KG1 (cell line): Measurements from ENCODE around the gene PPIL3.

Experiments
- DNase-seq: peaks from one replicate; lab custom pipeline; 2025; lab: John Stamatoyannopoulos, UW

The PPIL3 gene

GRCh38 chr2:200860092-200860795 lies 28.6 kb downstream of the PPIL3 start:
- no peak for DNase-seq

GRCh38 chr2:200856806-200857205 lies 32.1 kb downstream of the PPIL3 start:
- no peak for DNase-seq

GRCh38 chr2:200852605-200853004 lies 36.3 kb downstream of the PPIL3 start:
- no peak for DNase-seq

- no peak for DNase-seq
Observed at GRCh38 chr2:200851398-200852248, 37.3 kb downstream of the PPIL3 start.

- no peak for DNase-seq
Observed at GRCh38 chr2:200850512-200851256, 38.2 kb downstream of the PPIL3 start.

- DNase-seq = no peak
Observed at GRCh38 chr2:200847939-200848338, 40.9 kb downstream of the PPIL3 start.

- no peak for DNase-seq
Observed at GRCh38 chr2:200847269-200847668, 41.6 kb downstream of the PPIL3 start.

- DNase-seq = no peak
Observed at GRCh38 chr2:200845669-200846325, 43.1 kb downstream of the PPIL3 start.

GRCh38 chr2:200845194-200845593 lies 43.7 kb downstream of the PPIL3 start:
- no peak for DNase-seq

GRCh38 chr2:200843993-200844948 lies 44.6 kb downstream of the PPIL3 start:
- DNase-seq = no peak

GRCh38 chr2:200839513-200839912 lies 49.4 kb downstream of the PPIL3 start:
- DNase-seq = no peak

GRCh38 chr2:200834701-200835100 lies 54.2 kb downstream of the PPIL3 start:
- DNase-seq = no peak

GRCh38 chr2:200829258-200829655 lies 59.6 kb downstream of the PPIL3 start:
- DNase-seq = no peak

GRCh38 chr2:200828572-200829257 lies 60.2 kb downstream of the PPIL3 start:
- DNase-seq = no peak

GRCh38 chr2:200828104-200828503 lies 60.8 kb downstream of the PPIL3 start:
- DNase-seq = no peak

GRCh38 chr2:200821686-200822245 lies 67.1 kb downstream of the PPIL3 start:
- DNase-seq = no peak
